Uterus (tissue), 4 donors: ENCODE data around the gene VAV3. TPM values are rescaled to one million over a fixed set of nuclear protein-coding genes. Genes with fewer than 3 reads are reported as not detected.

ENCODE experiments used
- DNase-seq, 2 donors: peaks; one replicate each; pipeline ENCODE4 v3.0.0-alpha.2; 2019 to 2020
- H3K27ac ChIP-seq, 2 donors: fragments of 200-600 bp; sonication (generic); 1 replicate in 1 of 2; 2 replicates in 1 of 2; pipeline ENCODE4 v1.5.1; 2016 to 2018
- H3K27me3 ChIP-seq, 2 donors: fragments of 200-600 bp; sonication (generic); one replicate each; pipeline ENCODE4 v1.5.1; 2018 to 2019; ENCODE audit warnings: control low read depth in 1 of 2
- H3K36me3 ChIP-seq, 2 donors: fragments of 200-600 bp; sonication (generic); one replicate each; pipeline ENCODE4 v1.5.1; 2019; ENCODE audit warnings: control low read depth in 1 of 2
- H3K4me1 ChIP-seq, 2 donors: fragments of 200-600 bp; sonication (generic); one replicate each; pipeline ENCODE4 v1.5.1; 2018 to 2019; ENCODE audit warnings: control low read depth in 1 of 2
- H3K4me3 ChIP-seq, 2 donors: fragments of 200-600 bp; sonication (generic); 1 replicate in 1 of 2; 2 replicates in 1 of 2; pipeline ENCODE4 v1.5.1; 2018 to 2019; ENCODE audit warnings: mild to moderate bottlenecking in 1 of 2
- H3K9me3 ChIP-seq, 2 donors: fragments of 200-600 bp; sonication (generic); one replicate each; pipeline ENCODE4 v1.5.1; 2019; ENCODE audit warnings: control low read depth in 1 of 2
- CTCF ChIP-seq, 4 experiments: fragments of 200-600 bp in 2 of 4; fragments of 450-650 bp in 2 of 4; sonication (generic) in 2 of 4; IDR thresholded peaks; one replicate each; pipeline ENCODE4 v1.5.1; 2016 to 2019; ENCODE audit warnings: antibody characterized with exemption in 4 of 4, mild to moderate bottlenecking in 2 of 4, moderate library complexity in 1 of 4
- POLR2A ChIP-seq, 2 donors: fragments of 450-650 bp; IDR thresholded peaks; one replicate each; pipeline ENCODE4 v1.6.1; 2016; ENCODE audit warnings: antibody characterized with exemption in 2 of 2, mild to moderate bottlenecking in 1 of 2, moderate library complexity in 1 of 2
- intact Hi-C: fragments of 100-400 bp; cut with DNase I; formaldehyde crosslinking; loops from one replicate; pipeline ENCODE4 v1.15.1; 2023; ENCODE audit warnings: low total_unique reads
- total RNA-seq, 4 donors: library from RNA; depleted of rRNA in 3 of 4; stranded (reverse); fragments of >200 nt in 3 of 4; gene quantifications; one replicate each; pipeline versions ENCODE4 v1.1.0 to v1.2.4, GENCODE V29; 2014 to 2023
- donor health status: DM: yes; HTN: yes; CAD: no.

VAV3 gene
- total RNA-seq, 4 donors from 2014 or later, result 0.88 to 22.5 (median 8.6) TPM

GRCh38 chr1:107689733-107690132, 275.2 kb downstream of the VAV3 start:
- Histone ChIP-seq H3K27ac (no peak overlapping the region), H3K27me3 (no peaks in the 10 kb centered on the region), H3K9me3 (no peaks in the 10 kb centered on the region), H3K4me1 (no peaks in the 10 kb centered on the region), H3K4me3 (no peak overlapping the region), H3K36me3 (no peaks in the 10 kb centered on the region)
- TF ChIP-seq POLR2A (IDR thresholded peaks at IDR 0.05) (no peak), CTCF (IDR thresholded peaks at IDR 0.05) (no peak)
- DNase-seq, result no peak
- intact Hi-C loops, result no loop called here

GRCh38 chr1:107689159-107689558, 275.8 kb downstream of the VAV3 start:
- intact Hi-C loops, result no loop called here
- DNase-seq, result peak in 1 of 2 donors; percentile 31
- Histone ChIP-seq H3K4me3 (no peak overlapping the region), H3K9me3 (no peaks in the 10 kb centered on the region), H3K27me3 (no peaks in the 10 kb centered on the region), H3K27ac (peak overlapping the region in 1 of 2 donors; percentile 30), H3K36me3 (no peaks in the 10 kb centered on the region), H3K4me1 (no peaks in the 10 kb centered on the region)
- TF ChIP-seq CTCF (IDR thresholded peaks at IDR 0.05), result no peak
- TF ChIP-seq POLR2A (IDR thresholded peaks at IDR 0.05), result no peak

GRCh38 chr1:107687849-107688753, 276.9 kb downstream of the VAV3 start:
- no peaks in the 10 kb centered on the region for H3K36me3 ChIP-seq

GRCh38 chr1:107683683-107684082, 281.3 kb downstream of the VAV3 start:
- intact Hi-C loops, result no loop called here
- no peak for TF ChIP-seq POLR2A (IDR thresholded peaks at IDR 0.05)
- TF ChIP-seq CTCF (IDR thresholded peaks at IDR 0.05), result no peak
- H3K4me3 ChIP-seq, result no peak overlapping the region
- no peak for DNase-seq
- H3K9me3 ChIP-seq, result no peaks in the 10 kb centered on the region
- H3K4me1 ChIP-seq, result no peaks in the 10 kb centered on the region
- H3K27ac ChIP-seq, result peak overlapping the region in 1 of 2 donors; percentile 31
- H3K36me3 ChIP-seq, result no peaks in the 10 kb centered on the region
- no peaks in the 10 kb centered on the region for H3K27me3 ChIP-seq

More at GRCh38 chr1:107687849-107688753, 276.9 kb downstream of the VAV3 start:
- intact Hi-C loops, result no loop called here
- DNase-seq, result no peak
- no peak overlapping the region for H3K27ac ChIP-seq
- H3K4me3 ChIP-seq, result no peak overlapping the region
- no peaks in the 10 kb centered on the region for H3K4me1 ChIP-seq
- H3K27me3 ChIP-seq, result no peaks in the 10 kb centered on the region
- no peak for TF ChIP-seq CTCF (IDR thresholded peaks at IDR 0.05)
- TF ChIP-seq POLR2A (IDR thresholded peaks at IDR 0.05), result no peak
- no peaks in the 10 kb centered on the region for H3K9me3 ChIP-seq

- Histone ChIP-seq H3K4me3 (no peak overlapping the region), H3K36me3 (no peaks in the 10 kb centered on the region), H3K4me1 (no peaks in the 10 kb centered on the region), H3K27me3 (no peaks in the 10 kb centered on the region), H3K9me3 (no peaks in the 10 kb centered on the region), H3K27ac (peak overlapping the region; percentile 8 to 31)
- no peak for TF ChIP-seq CTCF (IDR thresholded peaks at IDR 0.05)
- no peak for TF ChIP-seq POLR2A (IDR thresholded peaks at IDR 0.05)
- intact Hi-C loops, result no loop called here
- no peak for DNase-seq
Observed at GRCh38 chr1:107683191-107683657, 281.8 kb downstream of the VAV3 start.
